ENCODE results near the gene COPS3.

COPS3 gene

DNA sequence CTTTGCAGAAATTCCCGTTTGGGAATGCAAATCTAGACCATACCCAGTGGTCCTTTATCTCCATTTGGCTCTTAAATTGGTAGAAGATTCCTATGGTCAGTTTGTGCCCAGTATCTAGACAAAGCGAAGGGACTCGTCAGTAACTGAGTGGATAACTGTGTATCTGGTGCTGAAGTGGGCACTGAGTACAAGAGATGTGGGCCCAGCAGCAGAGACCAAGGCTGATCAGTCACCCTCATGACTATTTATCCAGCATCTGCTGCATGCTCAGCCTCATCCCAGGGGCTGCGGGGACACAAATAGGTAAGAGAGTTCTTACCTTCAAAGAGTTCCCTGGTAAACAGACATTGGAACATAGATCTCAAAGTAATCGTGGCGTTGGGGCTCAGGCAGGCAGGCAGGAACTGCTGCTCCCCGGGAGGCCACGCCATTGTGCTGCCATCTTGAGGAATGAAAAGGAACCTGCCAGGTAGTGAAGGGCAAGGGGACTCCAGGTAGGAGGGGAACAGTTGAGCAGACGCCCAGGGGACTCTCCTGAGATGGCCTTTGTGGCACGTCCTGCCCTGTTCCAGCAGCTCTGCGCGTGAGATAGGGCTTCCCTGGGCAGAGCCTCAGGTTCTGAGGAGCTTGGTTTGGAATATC lies 32.4 kb upstream of the COPS3 start:
- no peak for TF ChIP-seq GATA2 (IDR thresholded peaks at IDR 0.05; ENCODE audit: low read depth, low read length)
- no peak for TF ChIP-seq GATA3 (IDR thresholded peaks at IDR 0.05; ENCODE audit: low read depth, low read length)

DNA sequence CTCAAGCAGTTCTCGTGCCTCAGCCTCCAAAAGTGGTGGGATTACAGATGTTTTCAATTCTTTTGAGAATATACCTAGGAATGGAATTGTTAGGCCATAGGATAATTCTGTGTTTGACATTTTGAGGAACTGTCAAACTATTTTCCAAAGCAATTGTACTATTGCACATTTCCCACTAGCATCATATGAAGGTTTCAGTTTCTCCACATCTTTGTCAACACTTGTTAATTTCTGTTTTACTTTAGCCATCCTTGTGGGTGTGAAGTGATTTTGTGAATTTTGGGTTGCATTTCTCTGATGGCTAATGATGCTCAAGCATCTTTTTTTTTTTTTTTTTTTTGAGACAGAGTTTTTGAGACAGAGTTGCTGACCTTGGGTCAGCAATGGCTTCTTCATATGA lies 28.3 kb upstream of the COPS3 start:
- TF ChIP-seq GATA2 (IDR thresholded peaks at IDR 0.05; ENCODE audit: low read depth, low read length) (no peak), GATA3 (IDR thresholded peaks at IDR 0.05; ENCODE audit: low read depth, low read length) (no peak)

DNA sequence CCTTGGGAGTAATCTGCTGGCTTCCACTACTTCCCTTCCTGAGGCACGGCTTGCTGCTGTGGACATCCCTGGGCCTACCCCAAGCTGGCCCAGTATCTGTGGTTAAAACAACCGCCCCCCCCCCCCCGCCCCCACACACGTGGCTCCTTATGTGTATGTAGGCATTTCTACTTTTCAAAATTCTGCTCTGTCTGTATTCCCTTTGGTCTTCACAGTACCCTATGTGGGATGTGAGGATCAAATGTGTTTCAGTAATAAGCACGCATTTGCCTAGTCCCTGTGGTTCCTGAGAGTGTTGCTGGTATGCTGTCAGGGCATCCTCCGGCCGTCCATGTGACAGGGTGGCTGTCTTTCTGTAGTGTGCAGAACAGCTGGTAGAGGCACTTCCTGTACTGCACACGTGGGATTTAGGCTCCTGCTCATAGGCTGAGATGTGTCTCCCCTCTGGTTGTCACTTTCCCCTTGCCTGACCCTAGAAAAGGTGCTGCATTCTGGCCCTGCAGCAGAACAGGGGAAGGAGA lies 24.3 kb upstream of the COPS3 start:
- no peak for TF ChIP-seq GATA2 (IDR thresholded peaks at IDR 0.05; ENCODE audit: low read depth, low read length)
- TF ChIP-seq GATA3 (IDR thresholded peaks at IDR 0.05; ENCODE audit: low read depth, low read length): no peak

- TF ChIP-seq GATA2 (IDR thresholded peaks at IDR 0.05; ENCODE audit: low read depth, low read length) (no peak), GATA3 (IDR thresholded peaks at IDR 0.05; ENCODE audit: low read depth, low read length) (no peak)
These were observed 23.5 kb upstream of the COPS3 start for GRCh38 chr17:17304521-17304985.

- TF ChIP-seq GATA2 (IDR thresholded peaks at IDR 0.05; ENCODE audit: low read depth, low read length): no peak
- TF ChIP-seq GATA3 (IDR thresholded peaks at IDR 0.05; ENCODE audit: low read depth, low read length): no peak
These were observed 22.9 kb upstream of the COPS3 start for GRCh38 chr17:17303847-17304490.

DNA sequence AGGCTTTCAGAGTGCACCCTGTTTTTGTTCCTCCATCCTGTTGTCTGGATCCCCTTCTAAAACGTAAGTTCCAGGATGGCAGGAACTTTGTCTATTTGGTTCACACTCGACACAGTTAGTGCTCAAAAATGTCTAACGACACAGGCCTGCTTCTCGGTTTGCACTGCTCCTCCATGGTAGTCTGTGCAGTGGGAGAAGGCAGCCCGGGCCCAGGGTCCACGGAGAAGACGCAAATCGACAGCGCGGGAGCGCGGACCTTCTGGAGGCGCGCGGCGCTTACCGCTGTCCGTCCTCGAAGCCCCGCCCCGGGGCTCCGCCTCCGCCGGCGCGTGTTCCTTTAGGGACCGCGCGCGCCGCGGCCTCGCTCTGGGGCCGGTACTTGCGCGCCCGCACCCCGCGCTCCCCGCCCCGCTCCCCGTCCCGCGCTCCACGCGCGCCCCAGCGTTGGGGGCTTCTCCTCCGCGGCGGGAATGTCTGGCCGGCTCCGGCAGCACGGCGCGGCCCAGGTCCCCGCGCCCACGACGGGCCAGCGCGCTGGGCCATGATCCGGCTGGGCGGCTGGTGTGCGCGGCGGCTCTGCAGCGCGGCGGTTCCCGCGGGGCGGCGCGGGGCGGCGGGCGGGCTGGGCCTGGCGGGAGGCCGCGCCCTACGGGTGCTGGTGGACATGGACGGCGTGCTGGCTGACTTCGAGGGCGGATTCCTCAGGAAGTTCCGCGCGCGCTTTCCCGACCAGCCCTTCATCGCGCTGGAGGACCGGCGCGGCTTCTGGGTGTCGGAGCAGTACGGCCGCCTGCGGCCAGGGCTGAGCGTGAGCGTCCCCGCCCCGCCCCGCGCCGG lies 22.2 kb upstream of the COPS3 start, which contains the start of gene NT5M:
Gene NT5M (plus strand): TSS at position 364 of the 837 bp plus-strand sequence. CDS start 178 bp downstream, at position 542.
- no peak for TF ChIP-seq GATA3 (IDR thresholded peaks at IDR 0.05; ENCODE audit: low read depth, low read length)
- TF ChIP-seq GATA2 (IDR thresholded peaks at IDR 0.05; ENCODE audit: low read depth, low read length): no peak

GRCh38 chr17:17300624-17301568 lies 19.9 kb upstream of the COPS3 start:
- no peak for TF ChIP-seq GATA2 (IDR thresholded peaks at IDR 0.05; ENCODE audit: low read depth, low read length)
- no peak for TF ChIP-seq GATA3 (IDR thresholded peaks at IDR 0.05; ENCODE audit: low read depth, low read length)

DNA sequence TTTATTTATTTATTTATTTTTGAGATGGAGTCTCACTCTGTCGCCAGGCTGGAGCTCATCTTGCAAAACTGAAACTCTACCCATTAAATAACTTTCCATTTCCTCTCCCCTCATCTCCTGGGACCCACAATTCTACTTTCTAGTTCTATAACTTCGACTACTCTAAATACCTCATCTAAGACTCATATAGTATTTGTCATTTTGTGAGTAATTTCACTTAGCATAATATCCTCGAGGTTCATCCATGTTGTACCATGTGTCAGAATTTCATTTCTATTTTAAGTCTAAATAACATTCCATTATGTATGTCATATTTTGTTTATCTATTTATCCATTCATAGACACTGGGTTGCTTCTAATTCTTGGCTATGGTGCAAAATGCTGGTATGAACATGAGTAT lies 17.1 kb upstream of the COPS3 start:
- TF ChIP-seq GATA3 (IDR thresholded peaks at IDR 0.05; ENCODE audit: low read depth, low read length) (no peak), GATA2 (IDR thresholded peaks at IDR 0.05; ENCODE audit: low read depth, low read length) (no peak)

DNA sequence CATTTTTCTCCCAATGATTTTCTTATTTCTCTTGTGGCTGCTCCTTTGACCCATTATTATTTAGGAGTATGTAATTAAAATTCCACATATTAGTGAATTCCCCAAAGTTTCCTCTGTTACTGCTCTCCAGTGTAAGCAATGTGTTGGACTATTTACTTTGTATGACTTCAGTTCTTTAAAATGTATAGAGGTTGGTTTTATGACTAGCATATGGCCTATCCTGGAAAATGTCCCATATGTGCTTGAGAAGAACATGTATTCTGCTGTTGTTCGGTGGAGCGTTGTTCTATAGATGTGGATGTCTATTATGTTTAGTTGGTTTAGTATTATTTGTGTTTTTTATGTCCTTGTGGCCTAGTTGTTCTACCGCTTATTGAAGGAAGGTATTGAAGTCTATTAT lies 16.2 kb upstream of the COPS3 start:
- no peak for TF ChIP-seq GATA2 (IDR thresholded peaks at IDR 0.05; ENCODE audit: low read depth, low read length)
- no peak for TF ChIP-seq GATA3 (IDR thresholded peaks at IDR 0.05; ENCODE audit: low read depth, low read length)

DNA sequence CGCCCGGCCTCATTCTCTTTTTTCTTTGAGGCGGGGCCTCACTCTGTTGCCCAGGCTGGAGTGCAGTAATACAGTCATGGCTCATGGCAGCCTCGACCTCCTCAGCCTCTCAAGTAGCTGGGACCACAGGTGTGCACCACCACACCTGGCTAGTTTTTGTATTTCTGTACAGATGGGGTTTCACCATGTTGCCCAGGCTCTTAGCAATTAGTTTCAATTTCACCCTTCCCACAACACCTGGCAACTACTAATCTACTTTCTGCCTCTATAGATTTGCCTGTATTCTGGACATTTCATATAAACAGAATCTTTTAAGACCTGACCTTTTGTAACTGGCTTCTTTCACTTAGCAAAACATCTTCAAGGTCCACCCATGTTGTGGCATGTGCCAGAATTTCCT lies 14.1 kb upstream of the COPS3 start:
- TF ChIP-seq GATA3 (IDR thresholded peaks at IDR 0.05; ENCODE audit: low read depth, low read length) (no peak), GATA2 (IDR thresholded peaks at IDR 0.05; ENCODE audit: low read depth, low read length) (no peak)

- TF ChIP-seq GATA2 (IDR thresholded peaks at IDR 0.05; ENCODE audit: low read depth, low read length) (no peak), GATA3 (IDR thresholded peaks at IDR 0.05; ENCODE audit: low read depth, low read length) (no peak)
These were observed 8.7 kb upstream of the COPS3 start for GRCh38 chr17:17289701-17290100.

DNA sequence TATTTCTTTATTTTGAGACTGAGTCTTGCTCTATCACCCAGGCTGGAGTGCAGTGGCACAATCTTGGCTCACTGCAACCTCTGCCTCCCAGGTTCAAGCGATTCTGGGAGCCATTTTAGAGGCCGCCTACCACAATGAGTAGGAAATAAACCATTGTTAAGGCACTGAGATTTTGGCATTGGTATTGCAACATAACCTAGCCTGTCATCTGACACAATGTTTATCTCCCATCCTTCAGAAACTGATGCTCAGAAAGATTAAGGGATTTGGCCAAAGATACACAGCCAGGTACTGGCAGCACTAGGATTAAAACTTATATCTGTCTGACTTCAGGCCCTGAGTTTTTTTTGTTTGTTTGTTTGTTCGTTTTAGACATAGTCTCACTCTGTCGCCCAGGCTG lies 8.0 kb upstream of the COPS3 start:
- TF ChIP-seq GATA2 (IDR thresholded peaks at IDR 0.05; ENCODE audit: low read depth, low read length) (no peak), GATA3 (IDR thresholded peaks at IDR 0.05; ENCODE audit: low read depth, low read length) (no peak)

DNA sequence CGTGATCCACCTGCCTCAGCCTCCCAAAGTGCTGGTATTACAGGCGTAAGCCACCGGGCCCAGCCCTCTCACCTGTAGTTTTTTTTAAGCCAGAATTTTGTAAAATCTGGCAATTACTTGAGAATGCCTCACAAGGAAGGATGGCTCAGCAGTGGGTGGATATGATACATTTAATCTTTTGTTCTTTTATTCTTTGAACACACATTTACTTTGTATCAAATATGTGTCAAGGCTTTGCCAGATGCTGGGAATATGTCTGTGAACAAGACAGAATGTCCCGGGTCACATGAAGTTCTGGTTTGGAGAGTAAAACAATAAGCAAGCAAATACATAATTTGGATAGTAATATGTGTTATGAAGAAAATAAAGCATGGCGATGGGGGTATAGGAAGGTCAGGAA lies 4.9 kb upstream of the COPS3 start:
- TF ChIP-seq GATA3 (IDR thresholded peaks at IDR 0.05; ENCODE audit: low read depth, low read length): no peak
- no peak for TF ChIP-seq GATA2 (IDR thresholded peaks at IDR 0.05; ENCODE audit: low read depth, low read length)
